ENCODE measurements around the gene RALGAPB.

The RALGAPB gene

DNA sequence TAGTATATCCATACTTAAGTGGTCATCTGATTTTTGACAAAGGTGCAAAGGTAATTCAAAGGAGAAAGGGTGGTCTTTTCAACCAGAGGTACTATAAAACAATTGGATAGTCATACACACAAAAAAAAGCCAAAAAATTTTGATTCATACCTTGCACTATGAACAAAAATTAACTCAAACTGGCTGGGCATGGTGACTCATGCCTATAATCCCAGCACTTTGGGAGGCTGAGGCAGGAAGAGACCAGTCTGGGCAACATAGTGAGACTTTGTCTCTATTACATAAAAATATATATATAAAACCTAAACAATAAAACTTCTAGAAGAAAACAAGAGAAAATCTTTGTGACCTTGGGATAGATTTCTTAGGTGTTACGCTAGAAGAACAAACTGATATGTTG lies 64.5 kb downstream of the RALGAPB start:
- no peak overlapping the region for H3K27ac ChIP-seq
- no peak for TF ChIP-seq ZFX (IDR thresholded peaks at IDR 0.05; ENCODE audit: borderline replicate concordance)
- TF ChIP-seq, protein P1, sequence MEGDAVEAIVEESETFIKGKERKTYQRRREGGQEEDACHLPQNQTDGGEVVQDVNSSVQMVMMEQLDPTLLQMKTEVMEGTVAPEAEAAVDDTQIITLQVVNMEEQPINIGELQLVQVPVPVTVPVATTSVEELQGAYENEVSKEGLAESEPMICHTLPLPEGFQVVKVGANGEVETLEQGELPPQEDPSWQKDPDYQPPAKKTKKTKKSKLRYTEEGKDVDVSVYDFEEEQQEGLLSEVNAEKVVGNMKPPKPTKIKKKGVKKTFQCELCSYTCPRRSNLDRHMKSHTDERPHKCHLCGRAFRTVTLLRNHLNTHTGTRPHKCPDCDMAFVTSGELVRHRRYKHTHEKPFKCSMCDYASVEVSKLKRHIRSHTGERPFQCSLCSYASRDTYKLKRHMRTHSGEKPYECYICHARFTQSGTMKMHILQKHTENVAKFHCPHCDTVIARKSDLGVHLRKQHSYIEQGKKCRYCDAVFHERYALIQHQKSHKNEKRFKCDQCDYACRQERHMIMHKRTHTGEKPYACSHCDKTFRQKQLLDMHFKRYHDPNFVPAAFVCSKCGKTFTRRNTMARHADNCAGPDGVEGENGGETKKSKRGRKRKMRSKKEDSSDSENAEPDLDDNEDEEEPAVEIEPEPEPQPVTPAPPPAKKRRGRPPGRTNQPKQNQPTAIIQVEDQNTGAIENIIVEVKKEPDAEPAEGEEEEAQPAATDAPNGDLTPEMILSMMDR (IDR thresholded peaks at IDR 0.05), result no peak

DNA sequence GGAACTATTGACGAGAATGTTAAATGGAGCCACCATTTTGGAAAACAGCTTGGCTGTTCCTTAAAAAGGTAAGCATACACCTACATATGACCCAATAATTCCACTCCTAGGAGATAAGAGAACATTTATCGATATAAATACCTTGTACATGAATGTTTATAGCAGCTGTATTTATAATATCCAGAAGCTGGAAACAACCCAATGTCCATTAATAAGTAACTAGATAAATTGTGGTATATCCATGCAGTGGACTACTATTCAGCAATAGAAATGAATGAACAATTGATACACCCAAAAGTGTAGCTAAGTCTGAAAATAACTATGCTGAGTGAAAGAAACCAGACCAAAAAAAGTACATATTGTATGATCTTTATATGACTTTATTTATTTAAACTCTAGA lies 66.1 kb downstream of the RALGAPB start:
- no peak for TF ChIP-seq ZFX (IDR thresholded peaks at IDR 0.05; ENCODE audit: borderline replicate concordance)
- TF ChIP-seq, protein P1 (IDR thresholded peaks at IDR 0.05), result no peak

DNA sequence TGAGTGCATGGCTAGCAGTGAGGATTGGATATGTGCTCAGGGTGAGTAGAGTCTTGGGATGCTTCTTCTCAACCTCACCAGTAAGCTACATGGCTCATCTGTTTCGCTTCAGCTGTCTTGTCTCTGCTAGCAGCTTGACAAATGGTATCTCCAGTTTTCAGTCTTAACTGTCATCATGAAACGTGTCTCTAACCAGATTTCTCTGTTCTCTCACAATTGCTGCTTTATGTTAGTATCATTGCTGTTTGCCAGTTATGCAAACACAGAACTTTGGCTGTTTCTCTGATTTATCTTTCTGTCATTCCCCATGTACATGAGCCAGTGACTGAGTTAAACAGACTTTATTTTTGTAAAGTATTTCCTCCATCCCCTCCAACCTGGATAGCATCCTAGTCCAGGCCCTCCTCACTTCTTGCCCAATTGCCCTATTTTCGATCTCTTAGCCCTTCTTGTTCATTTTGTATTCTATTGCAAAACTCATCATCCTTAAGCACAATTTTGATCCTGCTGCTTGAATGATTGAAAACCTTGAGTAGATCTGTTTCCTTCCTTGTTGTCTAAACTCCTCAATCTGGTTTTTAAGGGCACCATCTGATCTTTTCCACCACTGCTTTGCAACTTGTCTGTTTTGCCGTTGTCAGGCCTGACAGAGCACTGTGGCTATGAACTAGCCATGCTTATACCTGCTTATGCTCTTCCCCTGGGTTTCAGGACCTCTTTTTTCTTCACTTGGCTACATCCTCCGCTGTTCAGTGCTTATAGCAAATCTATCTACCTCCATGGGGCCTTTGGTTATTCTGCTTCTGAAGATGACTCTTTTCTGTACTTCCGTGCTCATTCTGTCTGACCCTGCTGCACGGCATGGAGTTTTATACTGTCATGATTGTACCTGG lies 70.6 kb downstream of the RALGAPB start:
- no peak overlapping the region for H3K27ac ChIP-seq

More for the DNA sequence above, 66.1 kb downstream of the RALGAPB start:
- no peak overlapping the region for H3K27ac ChIP-seq

DNA sequence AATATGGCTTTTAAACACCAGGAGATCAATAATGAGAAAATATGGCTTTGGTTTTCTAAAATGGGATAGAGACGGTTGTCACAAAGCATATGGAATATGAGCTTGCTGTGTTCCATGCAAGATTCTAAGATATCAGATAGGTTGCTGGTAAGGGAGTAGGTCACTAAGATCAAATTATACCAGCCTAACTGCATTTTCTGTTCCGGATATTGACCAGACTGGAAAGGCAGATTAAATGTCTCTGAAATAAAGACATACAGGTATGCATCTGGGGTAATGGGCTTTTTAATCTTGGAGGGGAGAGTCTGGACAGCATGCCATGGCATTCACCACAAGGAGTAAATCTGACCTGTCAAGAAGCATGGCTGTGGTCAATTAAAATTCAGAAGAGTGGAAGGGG lies 73.1 kb downstream of the RALGAPB start:
- H3K27ac ChIP-seq, result no peak overlapping the region
- TF ChIP-seq ZFX (IDR thresholded peaks at IDR 0.05; ENCODE audit: borderline replicate concordance), result no peak
- TF ChIP-seq, protein P1 (IDR thresholded peaks at IDR 0.05), result no peak

More for the DNA sequence above, 70.6 kb downstream of the RALGAPB start:
- TF ChIP-seq, protein P1 (IDR thresholded peaks at IDR 0.05), result no peak
- no peak for TF ChIP-seq ZFX (IDR thresholded peaks at IDR 0.05; ENCODE audit: borderline replicate concordance)

DNA sequence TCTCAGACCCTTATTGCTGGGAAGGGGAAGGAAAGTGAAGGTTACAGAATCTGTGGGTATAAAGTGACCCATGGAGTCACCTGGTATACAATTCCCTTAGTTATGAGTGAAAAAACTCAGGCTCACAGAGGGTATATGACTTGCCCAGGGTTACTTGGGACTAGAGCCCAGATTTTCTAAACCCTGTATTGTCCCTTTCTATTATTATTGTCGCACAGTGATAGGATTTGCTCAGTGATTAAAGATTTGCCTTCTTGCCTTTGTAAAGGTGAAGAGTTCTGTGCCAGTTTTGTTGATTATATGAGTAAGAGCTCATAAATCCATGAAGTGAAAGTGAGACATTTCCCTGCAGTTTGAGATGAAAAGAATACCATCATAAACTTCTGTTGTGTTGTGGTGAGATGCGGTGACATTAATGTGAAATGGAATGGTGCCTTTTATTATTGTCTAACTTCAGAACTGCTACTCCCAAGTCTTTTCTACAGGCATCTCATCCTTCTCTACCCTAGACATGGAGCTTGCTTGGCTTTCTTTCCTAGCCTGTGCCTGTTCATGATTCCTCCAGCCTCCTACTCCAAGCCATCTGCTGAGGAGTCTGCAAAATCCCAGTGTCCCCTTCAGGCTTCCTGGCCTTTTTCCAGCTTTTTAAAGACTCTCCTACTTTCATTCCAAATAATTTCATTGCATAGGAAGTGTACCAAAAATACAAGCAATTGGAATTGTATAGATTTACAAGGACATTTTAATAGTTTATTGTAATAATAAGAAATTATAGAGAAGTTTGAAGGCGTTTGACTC lies 74.8 kb downstream of the RALGAPB start:
- no peak for TF ChIP-seq ZFX (IDR thresholded peaks at IDR 0.05; ENCODE audit: borderline replicate concordance)
- TF ChIP-seq, protein P1 (IDR thresholded peaks at IDR 0.05), result no peak
- no peak overlapping the region for H3K27ac ChIP-seq

DNA sequence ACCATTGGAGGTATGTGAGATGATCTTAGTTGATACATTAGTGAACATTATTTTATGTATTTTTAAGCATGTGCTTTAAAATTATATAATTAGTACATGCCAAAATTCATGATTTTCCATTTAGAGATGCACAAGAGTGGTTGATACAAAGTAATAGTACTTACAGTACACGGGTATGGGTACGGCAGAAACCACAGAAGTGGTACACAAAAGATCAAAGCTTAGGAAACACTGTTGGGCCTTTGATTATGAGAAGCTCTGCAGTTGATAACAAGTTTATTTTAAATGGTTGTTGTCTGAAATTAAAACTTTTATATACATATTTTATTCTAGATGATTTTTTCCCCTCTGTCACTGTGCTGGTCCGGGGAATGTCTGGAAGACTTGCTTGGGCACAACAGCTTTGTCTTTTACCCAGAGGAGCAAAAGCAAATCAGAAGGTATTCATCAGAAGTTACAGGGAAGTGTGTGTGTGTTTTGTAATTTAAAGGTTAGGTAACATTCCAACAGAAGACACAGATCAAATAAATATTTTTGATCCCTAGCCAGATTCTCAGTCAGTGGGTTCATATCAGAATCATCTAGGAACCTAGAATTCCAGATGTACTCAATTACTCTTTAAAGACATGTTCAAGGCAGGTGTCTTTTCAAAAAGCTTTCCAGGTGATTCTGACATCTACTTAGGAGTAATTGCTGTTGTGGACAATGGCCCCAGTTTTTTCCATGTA lies 75.9 kb downstream of the RALGAPB start:
- no peak overlapping the region for H3K27ac ChIP-seq
- TF ChIP-seq, protein P1 (IDR thresholded peaks at IDR 0.05), result no peak
- no peak for TF ChIP-seq ZFX (IDR thresholded peaks at IDR 0.05; ENCODE audit: borderline replicate concordance)

Data from 22Rv1 (cell line).